Heart left ventricle (tissue), 16 donors: Measurements from ENCODE around the gene FBXO33. TPM values are rescaled to one million over a fixed set of nuclear protein-coding genes. Genes with fewer than 3 reads are reported as not detected.

Source experiments
- ATAC-seq, 4 donors: fragments of 200-7000 bp; cut with Tn5 transposase; one replicate each; pipeline ENCODE4 v1.9.1; 2020 to 2022; ENCODE audit warnings: moderate library complexity in 4 of 4, mild to moderate bottlenecking in 3 of 4, moderate number of reproducible peaks in 1 of 4
- DNase-seq, 5 donors: peaks; one replicate each; pipeline ENCODE4 v3.0.0-alpha.2; 2020
- H3K27ac ChIP-seq, 12 donors: fragments of 200-600 bp; sonication (generic) in 4 of 12; one replicate each; pipeline versions ENCODE4 v1.5.0 to v1.8.0; 2016 to 2022; ENCODE audit warnings: mild to moderate bottlenecking in 2 of 12
- H3K27me3 ChIP-seq, 9 donors: fragments of 200-600 bp; sonication (generic) in 2 of 9; one replicate each; pipeline versions ENCODE4 v1.5.1 to v1.8.0; 2016 to 2022; ENCODE audit warnings: mild to moderate bottlenecking in 3 of 9
- H3K36me3 ChIP-seq, 9 donors: fragments of 200-600 bp; sonication (generic) in 2 of 9; one replicate each; pipeline versions ENCODE4 v1.5.0 to v1.8.0; 2018 to 2022; ENCODE audit warnings: mild to moderate bottlenecking in 2 of 9
- H3K4me1 ChIP-seq, 12 donors: fragments of 200-600 bp; sonication (generic) in 4 of 12; one replicate each; pipeline versions ENCODE4 v1.5.0 to v1.8.0; 2016 to 2022; ENCODE audit warnings: mild to moderate bottlenecking in 3 of 12
- H3K4me3 ChIP-seq, 12 donors: fragments of 200-600 bp; sonication (generic) in 4 of 12; one replicate each; pipeline versions ENCODE4 v1.5.0 to v1.8.0; 2017 to 2022; ENCODE audit warnings: mild to moderate bottlenecking in 9 of 12, moderate library complexity in 4 of 12
- H3K9me3 ChIP-seq, 12 donors: fragments of 200-600 bp; sonication (generic) in 4 of 12; one replicate each; pipeline versions ENCODE4 v1.5.0 to v1.8.0; 2016 to 2022; ENCODE audit warnings: mild to moderate bottlenecking in 1 of 12
- POLR2A ChIP-seq, 2 donors: fragments of 450-650 bp; IDR thresholded peaks; one replicate each; pipeline ENCODE4 v1.6.1; 2017; ENCODE audit warnings: antibody characterized with exemption in 2 of 2, mild to moderate bottlenecking in 2 of 2, moderate library complexity in 2 of 2
- WGBS, 4 donors: extraction: QIAGEN DNeasy Blood & Tissue Kit in 2 of 4; methylation state at CpG; one replicate each; pipeline versions ENCODE4 v1.1.5 to v1.1.7; 2013 to 2018; 5-methylcytosine and 5-hydroxymethylcytosine counted together
- intact Hi-C, 10 donors: fragments of 100-400 bp; cut with DNase I; formaldehyde crosslinking; loops; one replicate each; pipeline versions ENCODE4 v1.11.1 to v1.14.2; 2022
- polyA plus RNA-seq, 2 donors: library from polyadenylated mRNA; stranded (reverse); fragments of 200-250 nt; gene quantifications; one replicate each; pipeline ENCODE4 v1.2.3, GENCODE V29; 2013
- total RNA-seq, 9 donors: library from RNA; depleted of rRNA in 2 of 9; stranded (reverse); fragments of >200 nt in 2 of 9; fragmentation: NEBNext Ultra II Directional in 3 of 9; extraction: Animal tissue kit (Norgen Biotek cat#: 25700) in 3 of 9; gene quantifications; one replicate each; pipeline versions ENCODE4 v1.1.0 to v1.2.4, GENCODE V29; 2016 to 2023
- TF ChIP-seq, protein P1 (sequence below), 12 donors: fragments of 200-600 bp; sonication (generic) in 4 of 12; IDR thresholded peaks; one replicate each; pipeline versions ENCODE4 v1.5.0 to v1.8.0; 2018 to 2022; ENCODE audit warnings: antibody characterized with exemption in 12 of 12, mild to moderate bottlenecking in 5 of 12
- donor health status: ischemic (EF 13 %, LVEDD 7.1; RV severe dilation, severe dysfunction).
- donor health status: healthy with polysubstance abuse.
- donor health status: DM: no; HTN: yes; CAD: no.
- donor health status: DM: no; HTN: no; CAD: no.
- donor health status: ischemic (EF 25% LVEDD 6.9; RV normal size, moderate dysfunction).
- donor health status: ischemic (EF 25% LVEDD 5.7; RV mildly dilated, moderate dysfunction).
- donor health status: healthy.
- donor health status: DM: yes; HTN: yes; CAD: no.
- donor health status: ischemic (EF 35%, LVEDD 5.7; RV mildly dilated, moderate dysfunction).
- donor health status: nonischemic (EF 11% LVEDD 7.7; RV severe dilation, severe dysfunction).
- donor health status: DM: yes; HTN: yes; CAD: no.
- donor health status: PGD.
- donor health status: ischemic (EF 29% LVEDD 5.4; RV normal size, mild dysfunction).
- donor health status: nonischemic (EF 23%, LVEDD 6.1; RV moderate dilation, normal function).

FBXO33 gene
- total and polyA plus RNA-seq, 11 donors, result 2.5 to 8.4 (median 5.8) TPM

DNA sequence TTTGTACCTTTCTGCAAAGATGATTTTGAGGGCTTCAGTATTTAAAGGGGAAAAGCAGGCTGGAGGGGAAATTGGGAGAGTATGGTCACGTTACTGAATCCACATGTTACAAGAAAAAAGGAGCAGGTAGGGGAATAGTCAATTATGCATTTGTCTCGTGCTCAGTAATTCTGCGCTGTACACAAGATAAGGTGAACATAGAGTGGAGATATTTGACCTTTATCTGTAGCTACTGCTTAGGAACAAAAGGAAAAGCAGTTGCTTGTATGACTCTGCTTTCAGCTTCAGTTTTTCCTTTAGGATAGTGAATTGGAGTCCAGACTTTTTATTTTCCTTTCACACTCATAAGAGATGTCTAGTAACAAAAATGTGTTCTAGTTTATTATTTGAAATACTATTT is 49.8 kb downstream of the FBXO33 start:
- TF ChIP-seq, protein P1, sequence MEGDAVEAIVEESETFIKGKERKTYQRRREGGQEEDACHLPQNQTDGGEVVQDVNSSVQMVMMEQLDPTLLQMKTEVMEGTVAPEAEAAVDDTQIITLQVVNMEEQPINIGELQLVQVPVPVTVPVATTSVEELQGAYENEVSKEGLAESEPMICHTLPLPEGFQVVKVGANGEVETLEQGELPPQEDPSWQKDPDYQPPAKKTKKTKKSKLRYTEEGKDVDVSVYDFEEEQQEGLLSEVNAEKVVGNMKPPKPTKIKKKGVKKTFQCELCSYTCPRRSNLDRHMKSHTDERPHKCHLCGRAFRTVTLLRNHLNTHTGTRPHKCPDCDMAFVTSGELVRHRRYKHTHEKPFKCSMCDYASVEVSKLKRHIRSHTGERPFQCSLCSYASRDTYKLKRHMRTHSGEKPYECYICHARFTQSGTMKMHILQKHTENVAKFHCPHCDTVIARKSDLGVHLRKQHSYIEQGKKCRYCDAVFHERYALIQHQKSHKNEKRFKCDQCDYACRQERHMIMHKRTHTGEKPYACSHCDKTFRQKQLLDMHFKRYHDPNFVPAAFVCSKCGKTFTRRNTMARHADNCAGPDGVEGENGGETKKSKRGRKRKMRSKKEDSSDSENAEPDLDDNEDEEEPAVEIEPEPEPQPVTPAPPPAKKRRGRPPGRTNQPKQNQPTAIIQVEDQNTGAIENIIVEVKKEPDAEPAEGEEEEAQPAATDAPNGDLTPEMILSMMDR (IDR thresholded peaks at IDR 0.05), result no peak
- TF ChIP-seq POLR2A (IDR thresholded peaks at IDR 0.05), result no peak
- Histone ChIP-seq H3K9me3 (no peaks in the 10 kb centered on the region), H3K4me3 (no peak overlapping the region), H3K27ac (no peak overlapping the region), H3K4me1 (peaks cover 0 to 8% (median 0%) of the 10 kb centered on the region in 12 donors), H3K27me3 (no peaks in the 10 kb centered on the region), H3K36me3 (no peaks in the 10 kb centered on the region)
- intact Hi-C loops, result no loop called here
- ATAC-seq (peak in 2 of 4 donors; percentile 53 to 67), DNase-seq (no peak)
- WGBS, 4 donors, result 51 to 65% (median 55%) methylated on average over 3 of the region's 3 CpGs

DNA sequence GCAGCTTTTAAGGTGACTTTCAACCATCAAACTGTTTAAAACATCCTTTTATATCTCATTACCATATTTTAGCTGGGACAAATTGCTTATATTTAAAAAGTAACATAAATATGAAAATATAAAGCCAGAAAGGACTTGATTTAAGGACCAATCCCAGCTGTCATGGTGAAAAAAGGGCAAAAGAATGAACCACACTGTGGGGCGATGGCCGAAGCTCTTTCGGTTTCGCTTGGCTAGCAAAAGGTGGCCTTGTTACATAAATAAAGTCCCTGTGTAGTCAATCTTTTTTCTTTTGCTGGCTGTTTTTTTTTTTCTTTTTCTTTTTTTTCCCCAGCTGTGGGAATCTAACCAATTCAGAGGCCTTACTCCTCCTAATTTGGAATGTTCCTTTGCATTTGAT is 50.9 kb downstream of the FBXO33 start:
- H3K27ac ChIP-seq, result no peak overlapping the region
- TF ChIP-seq POLR2A (IDR thresholded peaks at IDR 0.05), result no peak
- TF ChIP-seq, protein P1 (IDR thresholded peaks at IDR 0.05), result no peak
- ATAC-seq, result no peak
- intact Hi-C loops, result no loop called here
- H3K4me3 ChIP-seq, result no peak overlapping the region
- no peaks in the 10 kb centered on the region for H3K36me3 ChIP-seq
- no peaks in the 10 kb centered on the region for H3K9me3 ChIP-seq
- H3K4me1 ChIP-seq, result peaks cover 0 to 16% (median 5%) of the 10 kb centered on the region in 12 donors
- H3K27me3 ChIP-seq, result no peaks in the 10 kb centered on the region
- WGBS, 4 donors, result 96 to 99% (median 98%) methylated on average over 4 of the region's 4 CpGs
- DNase-seq, result no peak

DNA sequence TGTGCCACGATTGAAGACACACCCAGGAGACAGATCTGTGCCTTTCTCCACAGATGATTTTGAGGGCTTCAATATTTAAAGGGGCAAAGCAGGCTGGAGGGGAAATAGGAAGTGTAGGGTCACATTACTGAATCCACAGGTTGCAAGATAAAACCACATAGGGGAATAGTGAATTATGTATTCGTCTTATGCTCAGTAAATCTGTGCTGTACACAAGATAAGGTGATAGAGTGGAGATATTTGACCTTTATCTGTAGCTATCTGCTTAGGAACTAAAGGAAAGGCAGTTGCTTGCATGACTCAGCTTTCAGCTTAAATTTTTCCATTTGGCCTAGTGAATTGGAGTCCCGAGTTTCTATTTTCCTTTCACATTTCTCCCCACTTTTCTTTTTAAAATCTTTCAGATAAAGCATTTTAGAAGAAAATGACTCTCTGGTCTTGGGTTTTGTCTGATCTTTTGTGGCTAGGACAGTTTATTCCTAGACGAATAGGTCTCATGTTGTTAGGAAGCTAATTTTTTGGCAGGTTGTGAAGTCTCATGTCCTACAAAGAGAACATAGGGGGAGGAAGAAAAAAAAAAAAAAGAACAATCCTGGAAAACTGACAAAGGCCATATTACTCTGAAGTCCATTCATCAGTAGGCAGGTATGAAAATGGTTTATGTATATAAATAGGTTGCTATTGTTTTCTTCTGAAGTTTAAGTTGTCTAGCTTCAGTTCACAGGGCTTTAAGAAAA is 55.4 kb downstream of the FBXO33 start:
- no peaks in the 10 kb centered on the region for H3K9me3 ChIP-seq
- peaks cover 0 to 12% (median 6%) of the 10 kb centered on the region in 12 donors for H3K4me1 ChIP-seq
- no peak for TF ChIP-seq POLR2A (IDR thresholded peaks at IDR 0.05)
- TF ChIP-seq, protein P1 (IDR thresholded peaks at IDR 0.05), result no peak
- H3K27ac ChIP-seq, result peak overlapping the region in 11 of 12 donors; percentile 6 to 67 (median 32)
- H3K27me3 ChIP-seq, result no peaks in the 10 kb centered on the region
- no peaks in the 10 kb centered on the region for H3K36me3 ChIP-seq
- ATAC-seq (peak in 2 of 4 donors; percentile 45 to 54), DNase-seq (no peak)
- intact Hi-C loops, result no loop called here
- 21 to 37% (median 27%) methylated on average over 4 of the region's 4 CpGs for WGBS, 4 donors
- peak overlapping the region in 1 of 12 donors; percentile 14 for H3K4me3 ChIP-seq

DNA sequence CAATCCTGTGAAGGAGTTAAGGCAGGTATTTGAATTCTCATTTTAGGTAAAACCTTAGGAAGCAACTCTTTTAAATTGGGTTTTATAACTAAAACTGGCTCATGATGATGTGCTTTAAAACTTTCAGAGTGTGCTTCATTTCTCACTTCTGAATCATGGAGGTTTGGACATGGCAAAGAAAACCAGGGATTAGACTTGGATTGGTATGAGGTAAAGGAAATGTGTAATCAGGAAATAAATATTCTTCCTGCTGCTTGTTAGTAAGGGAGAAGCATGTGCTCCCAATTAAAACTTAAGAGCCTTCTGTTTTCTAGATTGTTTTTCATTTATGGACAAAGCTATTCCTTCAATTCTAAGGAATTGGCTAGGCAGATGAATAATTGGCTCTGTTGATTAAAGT is 57.4 kb downstream of the FBXO33 start:
- H3K36me3 ChIP-seq, result peaks cover 0 to 15% (median 6%) of the 10 kb centered on the region in 9 donors
- H3K9me3 ChIP-seq, result no peaks in the 10 kb centered on the region
- peaks cover 0 to 12% (median 6%) of the 10 kb centered on the region in 12 donors for H3K4me1 ChIP-seq
- DNase-seq (no peak), ATAC-seq (peak in 1 of 4 donors; percentile 34)
- intact Hi-C loops, result no loop called here
- TF ChIP-seq POLR2A (IDR thresholded peaks at IDR 0.05), result no peak
- TF ChIP-seq, protein P1 (IDR thresholded peaks at IDR 0.05), result no peak
- H3K27me3 ChIP-seq, result no peaks in the 10 kb centered on the region
- H3K4me3 ChIP-seq, result no peak overlapping the region
- H3K27ac ChIP-seq, result no peak overlapping the region
